ENCODE data around the gene FBXO36. TPM values are rescaled to one million over a fixed set of nuclear protein-coding genes. Genes with fewer than 3 reads are reported as not detected.

Gene FBXO36
- total and polyA plus RNA-seq, 2 of the 13 experiments (the other 11 are each of a cell fraction or from before 2014, with no cell fraction given), result 2.8 TPM

DNA sequence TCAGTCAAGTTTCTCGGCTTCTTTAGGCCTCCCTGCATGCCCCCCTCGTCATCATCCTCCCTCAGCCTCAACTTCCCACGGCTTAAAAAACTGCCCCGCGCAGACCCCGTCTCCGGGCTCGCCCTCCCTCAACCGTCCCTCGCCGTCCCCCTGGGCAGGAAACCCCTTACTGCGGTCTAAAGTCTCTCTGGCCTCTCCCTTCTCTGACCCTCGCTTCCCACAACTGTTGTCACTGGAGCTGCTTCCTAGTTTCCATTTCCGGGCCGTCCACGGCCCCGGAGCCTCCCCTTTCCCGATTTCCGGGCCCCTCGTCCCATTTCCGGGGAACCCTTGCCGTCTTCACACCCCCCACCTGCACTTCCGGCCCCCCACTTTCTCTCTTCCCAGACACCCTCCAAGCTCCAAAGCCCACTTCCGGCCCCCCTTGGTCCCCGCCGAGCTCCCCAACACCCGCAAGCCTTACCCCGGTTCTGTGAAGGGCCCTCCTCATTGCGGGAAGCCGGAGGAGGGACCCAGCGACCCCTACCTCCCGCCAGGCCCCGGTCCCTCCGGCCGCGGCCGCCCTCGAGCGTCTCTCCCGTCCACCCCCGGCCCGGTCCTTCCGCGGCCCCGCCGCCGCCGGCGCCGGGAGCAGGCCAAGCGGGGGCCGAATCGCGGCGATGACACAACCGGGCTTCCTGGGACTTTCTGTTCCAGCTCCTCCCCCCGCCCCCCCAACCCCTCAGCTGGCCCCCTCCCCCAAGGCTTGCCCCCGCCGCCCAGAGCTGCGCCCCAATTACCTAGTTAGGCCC lies 1.0 kb upstream of the FBXO36 start (continued):
- TF ChIP-seq, protein P1, sequence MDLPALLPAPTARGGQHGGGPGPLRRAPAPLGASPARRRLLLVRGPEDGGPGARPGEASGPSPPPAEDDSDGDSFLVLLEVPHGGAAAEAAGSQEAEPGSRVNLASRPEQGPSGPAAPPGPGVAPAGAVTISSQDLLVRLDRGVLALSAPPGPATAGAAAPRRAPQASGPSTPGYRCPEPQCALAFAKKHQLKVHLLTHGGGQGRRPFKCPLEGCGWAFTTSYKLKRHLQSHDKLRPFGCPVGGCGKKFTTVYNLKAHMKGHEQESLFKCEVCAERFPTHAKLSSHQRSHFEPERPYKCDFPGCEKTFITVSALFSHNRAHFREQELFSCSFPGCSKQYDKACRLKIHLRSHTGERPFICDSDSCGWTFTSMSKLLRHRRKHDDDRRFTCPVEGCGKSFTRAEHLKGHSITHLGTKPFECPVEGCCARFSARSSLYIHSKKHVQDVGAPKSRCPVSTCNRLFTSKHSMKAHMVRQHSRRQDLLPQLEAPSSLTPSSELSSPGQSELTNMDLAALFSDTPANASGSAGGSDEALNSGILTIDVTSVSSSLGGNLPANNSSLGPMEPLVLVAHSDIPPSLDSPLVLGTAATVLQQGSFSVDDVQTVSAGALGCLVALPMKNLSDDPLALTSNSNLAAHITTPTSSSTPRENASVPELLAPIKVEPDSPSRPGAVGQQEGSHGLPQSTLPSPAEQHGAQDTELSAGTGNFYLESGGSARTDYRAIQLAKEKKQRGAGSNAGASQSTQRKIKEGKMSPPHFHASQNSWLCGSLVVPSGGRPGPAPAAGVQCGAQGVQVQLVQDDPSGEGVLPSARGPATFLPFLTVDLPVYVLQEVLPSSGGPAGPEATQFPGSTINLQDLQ (CRISPR knock-in tag; IDR thresholded peaks at IDR 0.05), result 0 out of 2 replicates have a peak, but pooled peaks have one; percentile 71
- no peak for TF ChIP-seq IRX3 (CRISPR knock-in tag; IDR thresholded peaks at IDR 0.05; ENCODE audit: borderline replicate concordance, low read depth)
- peak; percentile 80 for TF ChIP-seq AGO2 (optimal IDR thresholded peaks at IDR 0.05; ENCODE audit: low read depth, low read length)
- TF ChIP-seq, protein P2, sequence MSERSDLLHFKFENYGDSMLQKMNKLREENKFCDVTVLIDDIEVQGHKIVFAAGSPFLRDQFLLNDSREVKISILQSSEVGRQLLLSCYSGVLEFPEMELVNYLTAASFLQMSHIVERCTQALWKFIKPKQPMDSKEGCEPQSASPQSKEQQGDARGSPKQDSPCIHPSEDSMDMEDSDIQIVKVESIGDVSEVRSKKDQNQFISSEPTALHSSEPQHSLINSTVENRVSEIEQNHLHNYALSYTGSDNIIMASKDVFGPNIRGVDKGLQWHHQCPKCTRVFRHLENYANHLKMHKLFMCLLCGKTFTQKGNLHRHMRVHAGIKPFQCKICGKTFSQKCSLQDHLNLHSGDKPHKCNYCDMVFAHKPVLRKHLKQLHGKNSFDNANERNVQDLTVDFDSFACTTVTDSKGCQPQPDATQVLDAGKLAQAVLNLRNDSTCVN (CRISPR knock-in tag; IDR thresholded peaks at IDR 0.05; ENCODE audit: borderline replicate concordance), result no peak
- no peak for TF ChIP-seq MAFF (IDR thresholded peaks at IDR 0.05; ENCODE audit: low read depth, low read length)
- TF ChIP-seq, protein P3, sequence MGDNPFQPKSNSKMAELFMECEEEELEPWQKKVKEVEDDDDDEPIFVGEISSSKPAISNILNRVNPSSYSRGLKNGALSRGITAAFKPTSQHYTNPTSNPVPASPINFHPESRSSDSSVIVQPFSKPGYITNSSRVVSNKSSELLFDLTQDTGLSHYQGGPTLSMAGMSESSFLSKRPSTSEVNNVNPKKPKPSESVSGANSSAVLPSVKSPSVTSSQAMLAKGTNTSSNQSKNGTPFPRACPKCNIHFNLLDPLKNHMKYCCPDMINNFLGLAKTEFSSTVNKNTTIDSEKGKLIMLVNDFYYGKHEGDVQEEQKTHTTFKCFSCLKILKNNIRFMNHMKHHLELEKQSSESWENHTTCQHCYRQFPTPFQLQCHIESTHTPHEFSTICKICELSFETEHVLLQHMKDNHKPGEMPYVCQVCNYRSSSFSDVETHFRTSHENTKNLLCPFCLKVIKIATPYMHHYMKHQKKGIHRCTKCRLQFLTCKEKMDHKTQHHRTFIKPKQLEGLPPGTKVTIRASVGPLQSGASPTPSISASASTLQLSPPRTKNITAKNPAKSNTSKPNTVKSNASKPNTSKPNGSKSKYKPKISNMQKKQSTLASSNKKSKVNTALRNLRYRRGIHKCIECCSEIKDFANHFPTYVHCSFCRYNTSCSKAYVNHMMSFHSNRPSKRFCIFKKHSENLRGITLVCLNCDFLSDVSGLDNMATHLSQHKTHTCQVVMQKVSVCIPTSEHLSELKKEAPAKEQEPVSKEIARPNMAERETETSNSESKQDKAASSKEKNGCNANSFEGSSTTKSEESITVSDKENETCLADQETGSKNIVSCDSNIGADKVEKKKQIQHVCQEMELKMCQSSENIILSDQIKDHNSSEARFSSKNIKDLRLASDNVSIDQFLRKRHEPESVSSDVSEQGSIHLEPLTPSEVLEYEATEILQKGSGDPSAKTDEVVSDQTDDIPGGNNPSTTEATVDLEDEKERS (CRISPR knock-in tag; IDR thresholded peaks at IDR 0.05), result peak; percentile 69; the same call in 1 of the 2 replicates
- TF ChIP-seq CCDC6 (CRISPR knock-in tag; IDR thresholded peaks at IDR 0.05), result no peak
- TF ChIP-seq, protein P4, sequence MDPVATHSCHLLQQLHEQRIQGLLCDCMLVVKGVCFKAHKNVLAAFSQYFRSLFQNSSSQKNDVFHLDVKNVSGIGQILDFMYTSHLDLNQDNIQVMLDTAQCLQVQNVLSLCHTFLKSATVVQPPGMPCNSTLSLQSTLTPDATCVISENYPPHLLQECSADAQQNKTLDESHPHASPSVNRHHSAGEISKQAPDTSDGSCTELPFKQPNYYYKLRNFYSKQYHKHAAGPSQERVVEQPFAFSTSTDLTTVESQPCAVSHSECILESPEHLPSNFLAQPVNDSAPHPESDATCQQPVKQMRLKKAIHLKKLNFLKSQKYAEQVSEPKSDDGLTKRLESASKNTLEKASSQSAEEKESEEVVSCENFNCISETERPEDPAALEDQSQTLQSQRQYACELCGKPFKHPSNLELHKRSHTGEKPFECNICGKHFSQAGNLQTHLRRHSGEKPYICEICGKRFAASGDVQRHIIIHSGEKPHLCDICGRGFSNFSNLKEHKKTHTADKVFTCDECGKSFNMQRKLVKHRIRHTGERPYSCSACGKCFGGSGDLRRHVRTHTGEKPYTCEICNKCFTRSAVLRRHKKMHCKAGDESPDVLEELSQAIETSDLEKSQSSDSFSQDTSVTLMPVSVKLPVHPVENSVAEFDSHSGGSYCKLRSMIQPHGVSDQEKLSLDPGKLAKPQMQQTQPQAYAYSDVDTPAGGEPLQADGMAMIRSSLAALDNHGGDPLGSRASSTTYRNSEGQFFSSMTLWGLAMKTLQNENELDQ (CRISPR knock-in tag; IDR thresholded peaks at IDR 0.05; ENCODE audit: borderline replicate concordance), result no peak
- no peak for TF ChIP-seq MAFG (CRISPR knock-in tag; IDR thresholded peaks at IDR 0.05)
- TF ChIP-seq HDAC6 (IDR thresholded peaks at IDR 0.05; ENCODE audit: low read depth, low read length), result no peak
- no peak; the same call in 1 of the 2 replicates for TF ChIP-seq ZNF296 (CRISPR knock-in tag; conservative IDR thresholded peaks at IDR 0.05)
- TF ChIP-seq RXRA (CRISPR knock-in tag; IDR thresholded peaks at IDR 0.05), result peak; percentile 45; the same call in 1 of the 2 replicates
- TF ChIP-seq PAWR (CRISPR knock-in tag; IDR thresholded peaks at IDR 0.05; ENCODE audit: borderline replicate concordance), result no peak
- TF ChIP-seq MLLT10 (CRISPR knock-in tag; IDR thresholded peaks at IDR 0.05), result no peak
- TF ChIP-seq ZNF329 (CRISPR knock-in tag; IDR thresholded peaks at IDR 0.05; ENCODE audit: low read depth), result no peak
- no peak for TF ChIP-seq ZNF205 (CRISPR knock-in tag; IDR thresholded peaks at IDR 0.05)
- TF ChIP-seq FOXK2 (IDR thresholded peaks at IDR 0.05), result peak; percentile 66; the same call in 1 of the 2 replicates
- TF ChIP-seq, protein P5, sequence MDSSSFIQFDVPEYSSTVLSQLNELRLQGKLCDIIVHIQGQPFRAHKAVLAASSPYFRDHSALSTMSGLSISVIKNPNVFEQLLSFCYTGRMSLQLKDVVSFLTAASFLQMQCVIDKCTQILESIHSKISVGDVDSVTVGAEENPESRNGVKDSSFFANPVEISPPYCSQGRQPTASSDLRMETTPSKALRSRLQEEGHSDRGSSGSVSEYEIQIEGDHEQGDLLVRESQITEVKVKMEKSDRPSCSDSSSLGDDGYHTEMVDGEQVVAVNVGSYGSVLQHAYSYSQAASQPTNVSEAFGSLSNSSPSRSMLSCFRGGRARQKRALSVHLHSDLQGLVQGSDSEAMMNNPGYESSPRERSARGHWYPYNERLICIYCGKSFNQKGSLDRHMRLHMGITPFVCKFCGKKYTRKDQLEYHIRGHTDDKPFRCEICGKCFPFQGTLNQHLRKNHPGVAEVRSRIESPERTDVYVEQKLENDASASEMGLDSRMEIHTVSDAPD (CRISPR knock-in tag; IDR thresholded peaks at IDR 0.05), result no peak

All from HepG2 (cell line).